Limb (tissue), 2 donors: Measurements from ENCODE around the gene STAT4.
"Not testable (repeated sequence)": the region's sequence is repeated elsewhere in the genome, so short reads cannot be mapped to it uniquely, and the experiment has no call there.

Experiments
- DNase-seq, 2 donors: peaks; one replicate each; pipeline ENCODE4 v3.0.0-alpha.2; 2016; ENCODE audit errors: extremely low spot score in 2 of 2

Gene STAT4

DNA sequence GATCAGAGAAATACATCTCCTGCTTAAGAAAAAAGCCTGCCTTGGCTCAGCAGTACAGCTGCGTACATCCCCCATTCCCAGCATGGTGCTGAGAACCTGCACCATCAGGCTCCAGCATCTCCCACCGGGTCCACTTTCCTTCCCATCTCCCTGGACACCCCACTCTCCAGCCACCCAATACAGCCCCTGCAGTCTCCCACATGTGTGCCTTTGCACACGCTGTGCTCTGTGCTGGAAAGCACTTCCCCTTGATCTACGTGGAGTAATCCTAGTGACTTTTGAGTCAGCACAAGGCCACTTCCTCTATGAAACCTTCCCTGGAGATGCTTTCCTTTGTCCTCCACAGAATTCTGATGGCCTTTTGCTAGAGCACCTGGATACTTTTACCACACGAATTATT lies 153.8 kb downstream of the STAT4 start:
- no peak for DNase-seq

DNA sequence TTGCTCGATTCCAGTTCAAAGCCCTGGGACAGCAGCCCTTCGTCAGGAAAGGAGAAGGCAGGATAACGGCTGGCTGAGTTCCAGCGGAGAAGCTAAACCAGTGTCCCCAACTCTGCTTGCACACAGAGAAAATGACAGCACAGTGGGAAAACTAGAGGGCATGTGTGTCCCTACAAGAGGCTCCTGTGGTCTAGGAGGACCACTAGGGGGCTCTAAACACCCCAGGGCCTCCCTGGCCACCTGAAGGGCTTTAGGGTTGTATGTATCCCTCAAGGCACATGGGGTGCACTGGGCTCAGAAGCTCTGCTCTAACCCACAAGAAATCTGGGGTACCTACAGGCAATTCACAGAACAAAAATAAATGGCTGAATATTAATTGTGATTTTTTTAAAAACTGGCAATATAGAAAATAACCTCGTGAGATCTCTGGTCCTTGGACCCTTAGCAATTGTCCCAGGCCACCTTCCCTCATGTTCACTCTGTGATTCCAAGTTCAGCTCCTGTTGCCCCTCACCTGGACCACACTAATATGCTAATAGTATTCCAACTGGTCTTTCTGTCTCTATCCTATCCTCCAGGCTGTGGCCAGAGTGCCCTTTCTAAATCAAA lies 154.4 kb downstream of the STAT4 start:
- DNase-seq: no peak

DNA sequence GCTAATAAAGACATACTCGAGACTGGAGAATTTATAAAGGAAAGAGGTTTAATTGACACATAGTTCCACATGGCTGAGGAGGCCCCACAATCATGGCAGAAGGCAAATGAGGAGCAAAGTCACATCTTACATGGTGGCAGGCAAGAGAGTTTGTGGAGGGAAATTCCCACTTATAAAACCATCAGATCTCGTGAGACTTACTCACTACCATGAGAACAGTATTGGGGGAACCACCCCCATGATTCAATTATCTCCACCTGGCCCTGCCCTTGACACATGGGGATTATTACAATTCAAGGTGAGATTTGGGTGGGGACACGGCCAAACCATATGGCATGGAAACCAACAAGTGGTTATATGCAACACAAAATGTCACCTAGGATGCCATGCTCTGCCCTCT lies 155.5 kb downstream of the STAT4 start:
- not testable (repeated sequence) for DNase-seq

DNA sequence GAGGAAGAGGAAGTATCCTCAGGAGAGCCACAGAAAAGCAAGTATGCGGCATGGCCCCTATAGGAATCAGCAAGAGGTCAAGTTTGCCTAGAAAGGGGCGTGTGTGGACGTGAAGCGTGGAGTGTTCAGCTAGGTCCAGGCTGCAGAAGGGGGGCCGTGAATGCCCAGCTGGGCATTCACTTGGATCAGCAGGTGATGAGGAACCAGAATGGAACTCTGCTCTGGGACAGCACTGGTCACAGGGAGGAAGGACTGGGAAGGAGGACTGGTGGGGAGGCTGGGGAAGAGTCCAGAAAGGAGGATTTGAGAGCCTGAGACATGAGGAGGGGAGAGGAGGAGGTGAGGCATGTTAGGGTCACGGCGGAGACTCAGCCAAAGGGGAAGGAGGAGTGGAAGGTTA lies 156.6 kb downstream of the STAT4 start:
- DNase-seq: no peak

DNA sequence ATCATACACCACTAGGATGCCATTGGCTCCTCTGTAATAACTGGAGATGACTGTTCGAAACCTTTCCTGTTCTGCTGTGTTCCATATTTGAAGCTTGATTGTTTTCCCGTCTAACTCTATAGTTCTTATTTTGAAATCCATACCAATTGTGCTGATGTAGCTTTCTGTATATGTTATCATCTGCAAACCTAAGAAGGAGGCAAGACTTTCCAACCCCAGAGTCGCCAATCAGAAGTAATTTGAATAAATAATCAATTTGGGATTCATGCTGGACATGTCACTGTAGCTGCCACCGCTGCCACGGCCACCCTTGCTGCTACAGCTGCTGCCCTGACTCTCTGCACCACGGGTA lies 157.5 kb downstream of the STAT4 start:
- no peak for DNase-seq

DNA sequence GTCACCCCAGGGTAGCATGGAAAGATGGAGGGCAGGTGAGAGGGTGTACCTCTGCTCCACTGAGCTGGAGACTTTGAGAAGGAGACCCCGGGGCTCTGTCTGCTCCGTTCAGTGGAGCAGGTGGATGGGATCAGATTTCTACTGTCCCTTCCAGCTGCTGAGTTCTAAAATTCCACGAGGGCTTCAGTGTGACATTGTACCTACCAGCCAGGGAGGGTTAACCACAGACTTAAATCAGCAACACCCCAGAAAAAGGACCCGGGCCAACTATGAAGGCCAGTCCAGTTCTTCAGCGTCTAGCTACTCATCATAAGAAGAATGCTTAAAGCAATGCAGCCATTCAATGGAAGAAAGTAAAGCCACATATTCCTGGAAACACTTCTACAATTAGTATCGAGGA lies 160.7 kb downstream of the STAT4 start:
- no peak for DNase-seq

DNA sequence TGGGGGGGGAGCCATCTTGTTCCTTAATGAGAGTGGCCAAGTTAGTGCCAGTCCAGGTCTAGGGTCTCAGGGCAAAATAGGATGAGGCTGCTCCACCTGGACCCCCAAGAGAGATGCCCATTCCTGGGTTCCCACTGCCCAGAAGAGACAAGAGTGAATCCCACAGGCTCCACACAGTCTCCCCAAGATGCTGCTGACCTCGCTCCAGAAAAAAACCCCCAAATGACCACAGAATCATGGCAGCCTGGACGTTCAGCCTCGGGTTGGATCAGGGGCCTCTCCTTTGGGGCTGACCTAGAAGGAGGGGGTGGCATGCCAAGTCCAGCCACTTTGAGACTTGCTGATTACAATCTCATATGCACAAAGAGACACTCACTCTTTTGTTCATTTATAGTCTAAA lies 161.9 kb downstream of the STAT4 start:
- DNase-seq: no peak

DNA sequence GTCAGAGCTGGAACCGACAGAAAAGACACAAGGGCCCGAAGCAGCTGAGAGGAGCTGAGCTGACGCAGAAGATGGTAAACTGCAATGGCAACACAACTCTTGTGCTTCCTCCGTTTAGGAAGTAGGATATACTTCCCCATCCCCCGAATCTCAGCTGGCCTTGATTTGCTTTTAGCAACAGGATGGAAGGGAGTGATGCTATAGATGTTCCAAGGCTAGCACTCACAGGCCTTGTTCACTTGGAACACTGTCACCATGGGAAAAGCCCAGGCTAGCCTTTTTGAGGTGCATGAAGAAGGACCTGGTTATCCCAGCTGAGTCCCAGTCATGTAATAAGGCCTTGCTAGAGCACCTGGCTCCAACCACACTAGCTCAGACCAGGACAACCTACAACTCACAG lies 162.9 kb downstream of the STAT4 start:
- no peak for DNase-seq

DNA sequence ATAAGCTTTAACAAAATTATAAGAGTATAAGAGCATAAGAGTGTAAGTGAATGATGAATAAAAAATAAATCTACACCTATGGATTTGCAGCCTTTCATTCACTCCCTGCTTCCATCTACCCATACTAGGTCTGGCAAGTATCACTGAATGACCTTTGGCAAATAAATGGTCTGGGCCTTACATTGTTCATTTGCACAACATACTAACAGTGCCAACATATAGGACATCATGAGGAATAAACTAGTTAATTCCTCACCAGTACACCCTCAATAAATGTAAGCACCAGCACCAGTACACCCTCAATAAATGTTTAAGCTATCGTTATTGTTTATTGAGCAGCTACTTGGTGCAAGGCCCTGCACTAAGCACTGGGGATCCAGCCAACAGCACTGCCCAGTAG lies 163.7 kb downstream of the STAT4 start:
- DNase-seq: no peak

DNA sequence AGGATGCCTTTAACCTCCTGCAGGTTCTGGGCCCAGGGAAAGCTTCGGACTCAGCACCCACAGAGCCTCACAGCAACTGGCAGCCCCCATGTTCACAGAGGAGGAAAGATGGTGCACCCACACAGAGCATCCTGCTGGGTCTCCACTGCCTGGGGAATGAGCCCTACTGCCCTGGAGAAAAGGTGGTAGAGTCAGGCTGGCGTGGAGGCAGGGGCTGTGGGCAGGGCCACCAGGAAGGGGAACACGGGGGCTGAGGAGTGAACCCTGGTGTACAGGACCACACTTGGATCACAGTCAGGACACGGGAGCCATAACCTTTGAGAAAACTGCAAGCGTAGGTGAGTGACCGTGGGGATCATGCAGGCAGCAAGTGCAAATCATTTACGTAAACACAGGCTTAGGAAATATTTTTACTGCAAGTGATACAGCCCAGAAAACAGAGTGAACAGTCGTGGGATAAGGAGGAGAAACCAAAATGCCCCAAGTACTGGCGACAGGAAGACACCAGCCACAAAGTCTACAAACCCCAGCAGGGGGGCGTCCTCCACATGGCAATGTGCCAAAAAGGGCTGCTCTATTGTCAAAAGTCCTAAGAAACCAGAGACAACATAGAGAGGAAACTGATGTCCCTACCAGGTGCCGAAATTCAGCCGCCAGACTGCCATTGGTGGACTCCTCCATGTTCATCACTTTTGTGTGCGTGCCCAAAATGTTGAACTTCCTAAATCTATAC lies 164.4 kb downstream of the STAT4 start:
- no peak for DNase-seq

DNA sequence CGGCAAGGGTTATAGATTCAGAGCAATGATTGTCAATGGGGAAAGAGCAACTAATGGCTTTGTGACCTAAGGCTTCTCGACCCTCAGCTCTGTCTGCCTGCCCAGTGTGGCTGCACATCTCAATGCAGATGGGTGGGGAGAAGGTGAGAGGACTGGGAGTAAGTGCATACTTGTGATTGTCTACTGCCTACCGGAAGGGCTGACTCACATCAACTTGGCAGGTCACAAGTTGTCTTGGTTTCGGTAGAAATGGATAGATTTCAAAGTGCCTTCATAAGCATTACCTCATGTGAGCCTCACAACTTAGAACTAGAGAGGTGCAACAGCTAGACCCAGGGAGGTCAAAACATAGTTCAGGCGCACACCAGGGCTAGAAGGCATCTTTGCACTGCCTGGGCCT lies 166.2 kb downstream of the STAT4 start:
- no peak for DNase-seq

DNA sequence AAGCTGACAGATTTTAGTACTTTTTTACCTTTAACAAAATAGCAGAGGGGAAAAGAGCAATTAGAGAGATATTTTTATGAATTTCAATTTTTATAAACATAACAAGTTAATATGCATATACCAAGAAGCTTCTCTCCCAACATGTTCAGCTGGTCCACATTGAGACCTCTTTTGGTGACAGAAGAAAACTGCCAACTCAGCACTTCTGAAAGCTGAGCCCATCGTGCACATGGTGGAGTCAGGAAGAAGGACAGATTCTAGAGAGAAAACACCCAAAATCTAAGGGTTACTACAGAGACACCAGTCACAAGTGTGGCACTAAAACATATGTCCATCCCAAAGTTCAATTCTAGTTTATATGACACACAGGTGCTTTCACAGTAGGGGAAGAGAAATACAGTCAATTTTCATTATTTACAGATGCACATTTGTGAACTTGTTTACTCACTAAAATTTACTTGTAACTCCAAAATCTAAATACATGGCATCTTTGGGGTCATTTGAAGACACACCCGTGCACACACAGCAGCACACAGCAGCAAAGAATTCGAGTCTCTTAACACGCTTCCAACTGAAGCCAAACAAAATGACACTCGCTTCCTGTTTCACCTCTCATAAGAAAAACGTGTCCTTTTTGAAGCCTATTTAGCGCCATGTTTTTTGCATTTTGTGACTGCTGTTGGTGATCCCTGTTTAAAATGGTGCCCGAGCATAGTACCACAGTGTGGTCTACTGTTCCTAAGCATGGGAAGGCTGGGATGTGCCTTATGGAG lies 168.3 kb downstream of the STAT4 start:
- DNase-seq: no peak

DNA sequence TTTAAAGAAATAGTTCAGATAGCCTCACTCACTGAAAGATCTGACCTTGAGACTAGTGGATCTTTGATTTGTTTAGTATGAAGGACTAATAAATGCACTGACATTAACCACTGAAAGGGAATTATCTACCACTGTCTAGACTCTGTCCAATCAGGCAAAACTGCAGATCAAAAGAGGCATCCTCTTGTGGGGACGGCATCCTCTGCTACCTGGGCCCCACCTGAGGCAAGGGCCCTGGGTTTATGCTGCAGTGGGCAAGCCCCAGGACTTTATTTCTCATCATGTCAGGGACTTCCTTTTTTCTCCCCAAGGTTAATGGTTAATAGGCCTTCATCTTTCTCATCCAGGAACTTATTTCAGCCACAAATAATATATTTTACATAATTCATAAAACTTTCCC lies 169.1 kb downstream of the STAT4 start:
- DNase-seq: no peak

DNA sequence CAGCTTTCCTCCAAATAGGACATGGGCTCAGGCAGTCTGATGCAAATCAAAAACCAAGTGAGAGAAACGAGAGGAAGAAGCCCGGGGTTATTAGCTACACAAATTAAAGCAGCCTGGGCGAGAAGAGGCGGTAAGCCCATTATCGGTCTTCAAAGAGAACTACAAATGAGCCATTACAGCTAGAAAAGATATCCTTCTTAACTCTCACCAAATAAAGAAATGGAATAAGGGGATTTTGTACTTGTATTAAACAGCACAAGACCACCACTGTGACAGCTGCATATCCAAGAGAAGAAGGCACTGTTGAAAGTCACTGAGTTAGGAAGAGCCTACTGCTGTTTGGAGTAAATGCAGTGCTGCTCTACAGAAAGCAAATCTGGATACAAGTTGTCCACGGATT lies 169.5 kb downstream of the STAT4 start:
- no peak for DNase-seq

DNA sequence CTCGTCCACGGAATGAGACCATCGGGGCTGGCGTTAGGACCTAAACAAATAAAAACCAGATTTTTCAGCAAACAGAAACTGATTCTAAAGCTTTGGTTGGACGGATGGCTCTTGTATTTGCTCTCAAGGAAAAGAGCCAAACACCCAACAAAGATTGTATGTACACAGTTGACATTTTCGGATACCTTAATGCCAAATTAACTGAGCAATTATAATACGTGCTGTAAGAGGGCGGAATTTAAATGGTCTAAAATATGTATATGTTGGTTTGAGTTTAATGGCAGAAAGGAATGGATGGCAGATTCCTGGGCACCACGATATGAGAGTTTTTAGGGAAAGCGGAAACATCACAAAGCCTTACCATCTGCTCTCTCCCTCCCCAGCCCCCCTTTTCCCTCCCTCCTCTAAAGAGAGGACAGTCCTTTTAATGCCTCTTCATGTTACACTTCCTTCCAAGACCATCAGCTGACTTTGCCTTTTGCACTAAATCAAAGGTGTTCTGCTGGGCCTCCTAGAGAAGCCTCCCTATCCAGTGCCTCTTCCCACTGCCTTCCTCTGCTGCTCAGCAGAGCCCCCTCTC lies 170.1 kb downstream of the STAT4 start:
- no peak for DNase-seq

DNA sequence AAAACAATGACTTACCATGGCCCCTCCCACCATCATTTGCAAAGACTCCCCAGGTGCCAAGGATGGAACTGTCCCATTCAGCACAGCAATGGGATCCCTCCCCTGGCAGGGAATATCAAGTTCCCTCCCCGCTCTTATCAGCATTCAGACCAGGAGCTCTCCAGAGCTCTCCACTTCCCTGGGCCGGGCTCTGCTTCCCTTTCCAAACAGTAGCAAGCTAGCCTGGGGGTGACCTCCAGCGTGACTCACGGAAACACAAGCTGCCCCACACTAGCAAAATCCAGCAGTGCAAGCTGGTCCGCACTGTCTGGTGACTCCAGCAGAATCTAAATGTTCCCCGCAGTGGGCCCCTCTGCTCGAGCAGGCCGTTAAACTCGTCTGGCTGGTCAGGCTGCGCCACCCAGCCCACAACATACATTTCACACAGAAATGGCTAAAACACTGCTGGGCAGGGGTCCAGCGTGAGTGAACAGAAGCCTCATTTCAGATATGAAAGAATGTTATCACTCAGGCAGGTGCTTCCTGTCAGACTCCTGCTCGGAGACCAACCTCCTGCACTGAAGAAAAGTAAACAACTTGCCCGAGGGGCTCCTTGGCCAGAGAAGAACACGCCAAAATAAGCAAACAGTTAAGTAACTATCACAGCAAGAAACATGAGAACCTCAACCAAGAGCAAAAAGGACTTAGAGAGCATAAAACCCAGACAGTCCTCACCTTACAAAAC lies 170.7 kb downstream of the STAT4 start:
- peak; percentile 37 to 74 for DNase-seq
